KG1 (cell line): ENCODE measurements around the gene CTXN3.

Source experiments
- DNase-seq: peaks from one replicate; lab custom pipeline; 2025; lab: John Stamatoyannopoulos, UW

Gene CTXN3

GRCh38 chr5:127699416-127699815, 50.5 kb downstream of the CTXN3 start:
- DNase-seq, result no peak

GRCh38 chr5:127700237-127700766, 51.4 kb downstream of the CTXN3 start:
- no peak for DNase-seq

GRCh38 chr5:127702434-127702833, 53.6 kb downstream of the CTXN3 start:
- no peak for DNase-seq

- DNase-seq, result no peak
Observed at GRCh38 chr5:127702926-127703561, 54.2 kb downstream of the CTXN3 start, which contains the start of gene CCDC192. Gene CCDC192 (plus strand): TSS chr5:127703391. CDS start chr5:127703446, 55 bp downstream.

GRCh38 chr5:127705120-127705892, 56.4 kb downstream of the CTXN3 start:
- no peak for DNase-seq

GRCh38 chr5:127706691-127707090, 57.8 kb downstream of the CTXN3 start:
- no peak for DNase-seq

- no peak for DNase-seq
Observed at GRCh38 chr5:127707209-127707608, 58.3 kb downstream of the CTXN3 start.
